GM19455 (cell line): ENCODE data around the gene DDX56.

Experiments
- ATAC-seq: cut with Tn5 transposase; IDR thresholded peaks from one replicate; pipeline ENCODE4 v1.9.1; 2021; ENCODE audit not compliant: unreplicated experiment

Gene DDX56

DNA sequence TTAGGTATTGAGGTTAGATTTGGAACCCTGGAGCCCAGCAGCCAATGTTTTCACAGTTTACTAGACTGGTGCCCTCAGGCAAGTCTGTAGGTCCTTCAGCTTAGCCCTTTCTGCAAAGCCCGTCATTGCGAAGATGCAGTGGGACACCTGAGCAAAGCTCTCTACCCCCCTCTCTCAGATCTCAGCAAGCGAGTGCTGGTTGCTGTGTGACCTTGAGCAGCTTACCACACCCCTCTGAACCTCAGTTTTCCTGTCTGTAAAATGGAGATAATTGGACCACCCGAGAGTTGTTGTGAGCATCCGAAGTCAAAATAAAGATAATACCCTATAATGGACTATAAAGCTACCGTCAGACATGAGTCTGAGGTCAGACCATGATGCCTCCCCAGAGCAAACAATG is 36.3 kb downstream of the DDX56 start:
- no peak for ATAC-seq

DNA sequence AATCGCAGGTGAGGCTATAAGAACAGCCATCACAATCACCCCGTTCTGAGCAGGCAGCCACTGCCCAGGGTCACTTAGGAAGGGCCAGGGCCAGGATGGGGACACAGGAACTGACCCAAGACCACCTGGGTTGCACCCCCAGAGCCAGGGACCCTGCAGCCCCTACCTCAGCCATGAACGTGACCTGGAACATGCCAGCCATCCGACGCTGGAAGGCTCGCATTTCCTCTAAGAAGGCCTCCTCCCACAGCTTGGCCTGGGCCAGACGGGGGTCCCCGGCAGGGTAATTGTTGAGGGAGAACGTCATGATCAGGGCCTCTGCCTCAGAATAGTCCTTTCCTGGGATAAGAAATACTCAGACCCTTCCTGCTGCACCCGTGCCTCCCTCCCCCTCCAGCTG is 37.6 kb downstream of the DDX56 start:
- no peak for ATAC-seq

DNA sequence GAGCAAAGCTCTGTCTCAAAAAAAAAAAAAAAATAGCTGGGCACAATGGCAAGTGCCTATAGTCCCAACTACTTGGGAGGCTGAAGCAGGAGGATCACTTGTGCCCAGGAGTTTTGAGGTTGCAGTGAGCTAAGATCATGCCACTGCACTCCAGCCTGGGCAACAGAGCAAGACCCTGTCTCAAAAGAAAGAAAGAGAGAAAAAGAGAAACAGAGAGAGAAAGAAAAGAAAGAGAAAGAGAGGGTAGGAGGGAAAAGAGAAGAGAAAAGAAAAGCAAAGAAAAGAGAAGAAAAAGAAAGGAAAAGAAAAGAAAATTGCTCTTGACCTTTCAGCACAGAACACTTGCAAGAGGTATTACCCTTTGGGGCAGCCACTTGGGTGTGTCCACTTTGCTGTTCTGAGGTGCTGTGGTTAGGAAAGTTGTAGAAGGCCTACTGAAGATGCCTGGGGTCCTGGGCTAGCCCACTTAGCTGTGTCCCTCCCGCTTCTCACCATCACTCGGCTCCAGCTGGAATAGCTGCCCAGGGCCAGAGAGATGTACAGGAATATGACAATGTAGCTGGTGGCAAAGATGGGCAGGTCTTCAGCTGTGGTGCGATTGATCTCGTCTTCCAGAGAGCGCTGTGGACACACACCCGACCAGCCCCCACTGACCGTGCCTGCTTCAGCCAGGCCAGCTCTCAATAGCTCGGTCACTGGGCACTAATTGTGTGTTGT is 38.2 kb downstream of the DDX56 start:
- ATAC-seq: no peak

DNA sequence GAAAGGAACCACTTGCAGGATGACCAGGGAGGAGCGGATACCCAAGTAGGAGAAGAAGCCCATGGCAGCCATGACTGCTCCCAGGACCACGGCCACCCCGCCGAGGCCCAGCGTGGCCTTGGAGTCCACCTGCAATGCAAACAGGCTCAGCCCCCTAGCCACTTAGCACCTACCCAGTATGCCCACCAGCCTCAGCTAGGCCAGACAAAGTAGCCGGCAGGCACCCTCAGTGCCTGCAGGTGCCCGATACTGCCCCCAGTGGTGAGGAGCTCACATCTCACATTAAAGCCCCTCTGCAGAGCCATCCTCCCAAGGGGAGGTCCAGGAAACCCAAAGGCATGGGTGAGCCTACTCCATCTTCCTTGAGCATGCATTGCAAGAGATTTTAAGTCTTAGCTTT is 39.2 kb downstream of the DDX56 start:
- ATAC-seq: no peak

DNA sequence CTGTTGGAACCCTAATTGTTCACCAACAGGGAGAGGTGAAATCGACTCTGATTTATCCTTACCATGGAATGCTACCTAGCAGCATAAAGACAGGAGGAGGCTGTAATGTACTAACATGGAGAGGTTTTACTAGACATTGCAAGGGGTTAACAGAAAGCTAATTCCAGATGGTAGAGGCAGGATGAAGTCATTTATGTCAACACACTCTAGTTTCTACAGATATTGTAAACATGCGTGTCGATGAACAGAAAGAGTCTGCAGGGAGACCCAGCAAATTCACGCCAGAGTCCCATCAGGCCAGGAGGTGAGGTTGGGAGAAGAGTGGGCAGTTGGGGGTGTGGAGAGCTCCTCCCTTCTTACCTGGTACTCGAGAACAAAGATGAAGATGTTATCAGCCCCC is 39.6 kb downstream of the DDX56 start:
- ATAC-seq: no peak

DNA sequence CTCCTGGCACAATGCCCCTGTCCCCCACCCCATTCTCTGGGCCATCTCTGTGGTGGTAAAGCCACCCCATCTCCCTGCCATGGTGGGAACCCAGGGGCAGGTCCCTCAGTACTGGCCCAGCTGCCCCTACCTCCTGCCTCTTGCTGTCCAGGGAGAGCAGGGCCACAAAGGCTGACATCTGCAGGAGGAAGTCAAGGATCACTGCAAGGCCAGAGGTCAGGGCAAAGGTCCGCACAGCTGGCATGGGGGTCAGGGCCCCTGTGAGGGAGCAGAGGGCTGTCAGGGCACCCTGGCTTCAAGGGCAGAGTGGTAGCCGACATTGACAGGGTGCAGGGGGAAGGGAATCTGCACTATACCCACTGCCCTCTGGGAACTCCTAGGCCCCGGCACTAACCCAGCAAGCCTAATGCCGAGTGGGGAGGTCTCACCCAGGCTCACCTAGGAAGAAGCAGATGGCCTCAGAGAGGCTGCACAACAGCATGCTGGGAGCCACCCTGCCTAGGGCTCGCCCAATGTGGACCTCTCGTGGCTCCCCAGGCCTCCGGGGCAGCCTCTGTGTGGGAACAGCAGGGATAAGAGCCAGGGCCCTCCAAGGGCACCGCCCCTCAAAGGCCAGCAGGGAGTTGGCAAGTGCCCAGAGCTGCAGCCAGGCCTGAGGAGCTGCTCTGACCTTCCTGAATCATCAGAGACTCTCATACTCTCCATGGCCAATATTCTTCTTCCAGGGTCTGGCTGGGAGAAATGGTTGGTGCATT is 40.2 kb downstream of the DDX56 start:
- ATAC-seq: no peak

DNA sequence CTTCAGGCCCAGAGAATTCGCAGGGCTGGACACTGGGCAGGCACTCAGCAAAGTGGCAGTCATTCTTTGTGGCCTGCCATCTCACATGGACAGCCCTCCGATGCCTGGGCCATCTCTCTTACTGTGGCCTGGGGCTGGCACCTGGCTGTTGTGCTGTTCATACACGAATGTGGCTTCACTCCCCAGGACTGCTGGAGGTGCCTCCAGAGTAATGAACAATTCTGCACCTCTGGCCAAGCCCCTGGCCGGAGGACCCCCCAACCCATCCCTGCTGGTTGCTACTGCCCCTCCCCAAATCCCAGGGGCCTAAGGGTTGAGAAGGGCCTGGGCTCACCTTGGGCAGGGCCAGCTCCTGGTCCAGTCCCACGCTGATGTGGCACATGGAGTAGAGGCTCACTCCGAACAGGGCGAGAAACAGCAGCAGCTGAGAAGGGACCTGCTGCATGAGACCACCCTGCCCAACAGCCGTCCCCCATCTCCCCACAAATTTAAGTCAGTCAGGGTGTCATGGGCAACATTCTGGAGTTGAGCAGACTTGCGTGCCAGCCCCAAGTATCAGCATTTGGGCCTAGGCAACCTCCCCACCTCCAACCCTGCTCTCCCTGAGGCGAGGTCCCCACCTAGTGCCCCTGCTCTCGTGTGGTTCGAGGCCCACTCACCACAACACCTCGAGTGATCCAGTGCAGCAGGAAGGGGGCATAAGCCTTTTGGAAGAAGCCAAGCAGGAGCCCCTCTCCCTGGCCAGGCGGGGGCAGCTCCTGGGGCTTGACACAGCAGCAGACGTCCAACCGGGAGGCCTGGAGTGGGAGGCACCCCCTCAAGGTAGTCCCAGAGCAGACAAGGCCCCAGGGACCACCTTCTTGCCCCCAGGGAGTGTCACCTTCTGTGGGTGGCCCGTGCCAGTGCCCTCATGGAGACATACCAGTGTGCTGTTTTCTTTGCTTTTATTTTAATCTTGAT is 42.0 kb downstream of the DDX56 start:
- no peak for ATAC-seq

DNA sequence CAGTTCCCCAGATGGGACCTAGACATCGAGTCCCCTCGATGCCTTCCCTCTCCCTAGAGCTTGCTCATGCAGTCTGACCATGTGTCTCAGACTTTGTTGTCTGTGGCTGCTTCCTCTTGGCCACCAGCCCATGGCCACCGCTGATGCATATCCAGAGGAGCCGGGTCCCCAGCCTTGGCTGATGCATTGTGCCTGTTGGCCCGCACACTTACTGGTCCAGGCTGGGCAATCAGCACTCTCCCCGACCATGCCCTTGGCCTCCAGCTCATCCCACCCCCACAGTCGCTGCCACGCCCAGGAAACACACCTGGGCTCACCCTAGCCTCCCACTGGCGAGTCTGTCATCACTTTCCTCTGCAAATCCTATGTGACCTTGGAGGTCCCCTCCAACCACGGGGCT is 42.7 kb downstream of the DDX56 start:
- no peak for ATAC-seq

DNA sequence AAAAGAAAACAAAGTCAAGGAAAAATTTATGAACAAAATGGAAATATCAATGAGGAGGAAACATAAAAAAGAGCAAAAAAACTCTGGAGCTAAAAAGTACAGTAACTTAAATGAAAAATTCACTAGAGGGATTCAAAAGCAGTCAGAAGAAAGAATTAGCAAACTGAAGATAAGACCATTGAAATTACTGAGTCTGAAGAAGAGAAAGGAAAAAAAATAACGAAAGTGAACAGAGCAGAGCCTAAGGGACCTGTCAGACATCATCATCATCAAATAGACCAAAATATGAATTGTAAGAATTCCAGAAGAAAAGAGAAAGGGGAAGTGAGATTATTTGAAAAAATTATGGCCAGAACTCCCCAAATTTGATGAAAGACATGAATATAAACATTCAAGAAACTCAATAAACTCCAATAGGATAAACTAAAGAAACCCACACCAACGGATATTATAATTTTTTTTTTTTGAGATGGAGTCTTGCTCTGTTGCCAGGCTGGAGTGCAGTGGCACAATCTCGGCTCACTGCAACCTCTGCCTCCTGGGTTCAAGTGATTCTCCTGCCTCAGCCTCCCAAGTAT is 48.8 kb downstream of the DDX56 start:
- ATAC-seq: no peak

DNA sequence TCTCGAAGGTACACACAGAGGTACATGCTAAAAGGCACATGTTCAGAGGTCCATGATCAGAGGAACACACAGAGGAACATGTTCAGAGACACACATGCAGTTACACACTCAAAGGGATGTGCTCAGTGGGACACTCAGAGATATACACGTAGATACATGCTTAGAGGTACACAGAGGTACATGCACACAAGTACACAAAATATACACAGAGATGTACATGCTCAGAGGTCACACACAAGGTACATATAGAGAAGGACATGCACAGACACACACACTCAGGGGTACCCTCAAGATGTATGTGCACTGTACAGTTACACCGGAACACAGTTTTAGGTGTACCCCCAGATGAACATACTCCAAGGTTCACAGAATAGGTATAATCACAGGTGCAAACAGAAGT is 51.4 kb downstream of the DDX56 start:
- no peak for ATAC-seq

DNA sequence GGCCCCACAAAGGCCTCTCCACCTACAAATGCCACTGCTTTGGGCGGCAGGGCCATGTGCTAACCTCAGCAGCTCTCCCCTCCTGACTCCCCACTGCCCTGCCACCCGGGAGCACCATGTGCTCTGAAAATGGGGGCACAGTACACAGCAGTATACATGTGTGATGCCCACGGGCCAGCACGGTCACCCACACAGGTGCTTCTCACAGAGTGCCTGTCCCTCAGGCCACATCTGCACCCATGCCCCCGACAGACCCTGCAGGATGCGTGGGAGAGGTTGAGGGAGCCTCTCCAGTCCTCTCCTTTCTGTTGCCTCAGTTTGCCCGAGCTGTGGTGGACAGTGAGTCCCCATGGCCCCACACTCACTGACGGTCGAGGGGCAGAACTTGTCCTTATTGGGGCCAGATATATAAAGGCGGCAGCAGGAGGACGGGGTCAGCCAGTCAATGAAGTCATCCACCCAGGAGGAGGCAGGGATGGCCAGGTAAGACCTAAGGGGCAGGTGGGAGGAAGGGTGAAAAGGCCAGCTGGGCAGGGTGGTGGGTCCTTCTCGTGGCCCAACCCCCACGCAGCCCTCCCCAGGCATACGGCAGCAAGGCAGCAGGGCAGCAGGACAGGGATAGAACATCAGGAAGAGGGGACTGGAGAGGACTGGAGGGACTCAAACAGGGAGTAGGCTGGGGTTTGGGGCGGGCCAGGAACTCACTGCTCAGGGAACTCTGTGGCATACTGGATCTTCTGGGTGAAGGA is 52.2 kb downstream of the DDX56 start:
- ATAC-seq: no peak

DNA sequence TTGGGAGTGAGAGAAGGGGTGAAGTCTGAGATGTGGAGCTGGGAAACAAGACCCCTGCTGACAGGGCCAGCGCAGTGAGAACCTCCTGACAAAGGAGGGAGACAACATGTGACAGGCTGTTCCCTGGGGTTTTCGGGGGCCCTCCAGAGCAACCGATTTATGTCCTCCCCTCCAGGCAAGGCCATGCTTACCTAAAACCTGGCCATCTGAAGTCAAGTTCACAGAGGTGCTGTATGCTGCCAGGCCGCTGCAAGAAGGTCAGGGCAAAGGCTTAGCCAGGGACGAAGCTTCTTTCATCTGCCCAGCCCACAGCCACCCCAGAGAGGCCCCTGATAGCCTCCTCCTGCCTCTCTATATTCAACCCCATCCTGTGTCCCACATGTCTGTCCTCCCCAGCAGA is 53.1 kb downstream of the DDX56 start:
- no peak for ATAC-seq

DNA sequence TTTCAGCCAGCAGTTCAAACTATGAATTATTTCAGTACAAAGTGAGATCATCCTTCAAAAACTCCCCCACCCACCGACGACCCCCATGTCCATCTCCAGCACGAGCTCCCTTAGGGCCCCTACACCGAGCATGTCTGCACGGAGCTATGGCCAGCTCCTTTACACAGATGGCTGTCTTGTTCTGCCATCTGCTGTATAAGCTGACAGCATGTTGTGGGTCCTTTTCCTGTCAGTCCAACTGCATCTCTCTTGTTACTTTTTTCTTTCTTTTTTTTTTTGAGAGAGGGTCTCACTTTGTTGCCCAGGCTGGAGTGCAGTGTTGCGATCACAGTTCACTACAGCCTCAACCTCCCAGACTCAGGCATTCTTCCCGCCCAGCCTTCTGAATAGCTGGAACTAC is 54.2 kb downstream of the DDX56 start:
- no peak for ATAC-seq

DNA sequence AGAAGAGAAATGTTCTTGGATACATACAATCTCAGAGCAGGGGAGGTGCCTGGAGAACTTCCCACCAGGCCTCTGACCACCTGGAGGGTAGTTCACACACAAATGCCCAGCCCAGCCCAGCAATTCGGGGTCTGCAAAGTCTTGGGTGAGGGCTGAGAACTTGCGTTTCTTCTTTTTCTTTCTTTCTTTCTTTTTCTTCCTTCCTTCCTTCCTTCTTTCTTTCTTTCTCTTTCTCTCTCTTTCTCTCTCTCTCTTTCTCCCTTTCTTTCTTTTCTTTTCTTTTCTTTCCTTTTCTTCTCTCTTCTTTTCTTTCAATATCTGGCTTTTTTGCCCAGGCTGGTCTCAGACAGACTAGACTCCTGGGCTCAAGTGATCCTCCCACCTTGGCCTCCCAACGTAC is 54.9 kb downstream of the DDX56 start:
- ATAC-seq: no peak

DNA sequence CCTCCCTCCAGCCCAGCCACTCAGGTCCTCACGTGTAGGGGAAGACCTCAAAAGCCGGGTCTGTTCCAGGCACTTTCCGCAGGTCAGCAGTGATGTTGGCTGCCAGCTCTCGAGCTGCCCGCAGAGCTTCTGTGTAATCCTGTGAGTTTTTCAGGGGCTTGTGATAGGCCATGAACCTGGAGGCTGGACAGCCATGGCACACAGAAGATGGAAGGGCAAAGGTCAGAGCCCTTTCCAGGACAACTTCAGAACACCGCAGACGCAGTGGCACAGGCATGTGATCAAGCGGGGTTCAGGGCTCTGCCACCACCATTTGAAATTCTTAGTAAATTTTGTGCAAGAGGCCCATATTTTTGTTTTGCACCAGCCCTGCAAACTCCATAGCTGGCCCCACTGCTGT is 56.5 kb downstream of the DDX56 start:
- ATAC-seq: no peak
